Measurements from ENCODE around the gene PRXL2A. TPM values are rescaled to one million over a fixed set of nuclear protein-coding genes. Genes with fewer than 3 reads are reported as not detected.

The PRXL2A gene
- total RNA-seq, 6 experiments from 2014 or later = 0.15 to 0.52 (median 0.28) TPM; not detected in 3

DNA sequence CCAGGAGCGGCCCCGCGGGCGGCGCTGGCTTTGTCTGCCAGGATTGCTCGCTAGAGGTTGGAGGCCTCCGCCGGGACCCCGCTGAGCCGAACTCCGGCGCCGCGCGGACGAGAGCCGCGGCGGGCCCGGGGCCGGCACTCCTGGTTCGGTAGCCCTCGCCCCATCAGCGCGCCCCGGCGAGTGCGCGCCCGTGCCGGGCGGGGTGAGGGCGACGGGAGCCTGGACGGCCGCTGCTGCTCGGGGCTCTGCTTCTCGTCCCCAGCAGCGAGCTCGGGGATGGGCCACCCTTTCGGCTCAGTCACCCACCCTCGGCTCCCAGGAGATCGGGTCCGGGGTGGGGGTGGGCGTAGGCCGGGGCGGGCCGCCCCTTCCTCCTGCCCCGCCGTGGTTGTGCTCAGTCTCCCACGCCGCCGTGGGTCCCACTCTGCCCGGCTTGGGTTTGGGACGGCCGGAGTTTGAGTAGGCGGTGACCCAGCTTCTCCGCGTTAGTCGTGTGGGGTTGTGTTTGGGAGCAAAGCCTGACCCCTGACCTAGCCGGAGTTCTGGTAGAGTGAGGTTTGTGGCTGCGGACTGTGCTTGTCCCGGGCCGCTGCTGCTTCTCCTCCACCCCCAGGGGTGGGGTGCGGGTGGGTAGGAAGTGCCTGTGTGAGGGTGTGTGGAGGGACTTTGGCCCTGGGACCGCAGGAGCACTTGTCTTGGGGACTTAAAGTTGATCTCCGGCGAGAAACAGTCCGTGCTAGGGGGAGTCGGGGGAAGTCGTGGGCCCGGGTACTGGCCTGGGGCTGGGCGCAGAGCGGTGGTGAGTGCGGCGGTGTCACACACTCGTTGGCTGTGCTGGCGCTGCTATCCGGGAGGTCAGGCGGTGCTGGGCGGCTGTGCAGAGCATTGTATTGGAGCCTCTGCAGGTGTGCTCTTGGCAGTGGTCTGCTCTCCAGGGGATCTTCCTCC, 46.4 kb downstream of the PRXL2A start:
- TF ChIP-seq, protein P1, sequence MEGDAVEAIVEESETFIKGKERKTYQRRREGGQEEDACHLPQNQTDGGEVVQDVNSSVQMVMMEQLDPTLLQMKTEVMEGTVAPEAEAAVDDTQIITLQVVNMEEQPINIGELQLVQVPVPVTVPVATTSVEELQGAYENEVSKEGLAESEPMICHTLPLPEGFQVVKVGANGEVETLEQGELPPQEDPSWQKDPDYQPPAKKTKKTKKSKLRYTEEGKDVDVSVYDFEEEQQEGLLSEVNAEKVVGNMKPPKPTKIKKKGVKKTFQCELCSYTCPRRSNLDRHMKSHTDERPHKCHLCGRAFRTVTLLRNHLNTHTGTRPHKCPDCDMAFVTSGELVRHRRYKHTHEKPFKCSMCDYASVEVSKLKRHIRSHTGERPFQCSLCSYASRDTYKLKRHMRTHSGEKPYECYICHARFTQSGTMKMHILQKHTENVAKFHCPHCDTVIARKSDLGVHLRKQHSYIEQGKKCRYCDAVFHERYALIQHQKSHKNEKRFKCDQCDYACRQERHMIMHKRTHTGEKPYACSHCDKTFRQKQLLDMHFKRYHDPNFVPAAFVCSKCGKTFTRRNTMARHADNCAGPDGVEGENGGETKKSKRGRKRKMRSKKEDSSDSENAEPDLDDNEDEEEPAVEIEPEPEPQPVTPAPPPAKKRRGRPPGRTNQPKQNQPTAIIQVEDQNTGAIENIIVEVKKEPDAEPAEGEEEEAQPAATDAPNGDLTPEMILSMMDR (IDR thresholded peaks at IDR 0.05) = no peak
- peaks cover 13% of the 10 kb centered on the region for H3K36me3 Mint-ChIP-seq (ENCODE audit: low read depth)
- H3K27ac Mint-ChIP-seq = peak overlapping the region; percentile 82
- H3K9me3 Mint-ChIP-seq = no peaks in the 10 kb centered on the region
- no peaks in the 10 kb centered on the region for H3K27me3 Mint-ChIP-seq (ENCODE audit: insufficient read depth)
- DNase-seq = no peak
- H3K4me3 Mint-ChIP-seq = peak overlapping the region; percentile 97
- H3K4me1 Mint-ChIP-seq (ENCODE audit: low read depth) = peaks cover 45% of the 10 kb centered on the region

- Mint-ChIP-seq H3K27me3 (ENCODE audit: insufficient read depth) (no peaks in the 10 kb centered on the region), H3K4me1 (ENCODE audit: low read depth) (peaks cover 55% of the 10 kb centered on the region)
Observed at GRCh38 chr10:80455461-80456349, 47.4 kb downstream of the PRXL2A start.

DNA sequence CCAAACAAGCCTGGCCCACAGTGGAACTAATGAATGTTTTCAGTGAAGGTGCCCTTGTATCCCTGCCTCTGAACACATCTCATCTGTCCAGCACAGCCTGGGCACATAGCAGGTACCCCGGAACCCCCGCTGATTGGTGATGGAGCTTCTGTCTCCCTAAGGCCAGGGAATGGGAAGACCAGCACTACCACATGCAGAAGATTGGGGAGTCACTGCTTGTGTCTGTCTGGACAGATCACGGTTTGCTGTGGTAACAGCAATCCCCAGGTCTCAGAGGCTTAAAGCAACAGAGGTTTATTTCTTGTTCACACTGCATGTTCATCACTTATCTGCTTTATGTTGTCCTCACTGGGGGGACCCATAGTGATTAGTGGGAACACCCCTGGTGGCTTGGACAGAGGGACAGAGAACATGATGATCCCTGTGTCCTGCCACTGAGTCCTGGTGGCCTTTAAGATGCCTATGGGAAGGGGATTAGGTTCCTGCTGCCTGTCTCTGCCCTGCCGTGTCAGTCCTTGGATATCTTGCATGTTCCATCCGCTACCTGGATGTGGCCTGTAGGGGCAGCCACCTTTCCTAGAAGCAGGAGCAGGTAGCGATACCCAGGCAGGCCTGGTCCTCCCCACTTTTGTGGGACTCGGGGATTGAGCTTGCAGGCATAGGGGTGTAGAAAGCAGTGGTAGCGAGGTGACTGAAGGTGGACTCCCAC, 49.4 kb downstream of the PRXL2A start:
- Mint-ChIP-seq H3K9me3 (no peaks in the 10 kb centered on the region), H3K4me1 (ENCODE audit: low read depth) (peaks cover 75% of the 10 kb centered on the region), H3K27me3 (ENCODE audit: insufficient read depth) (no peaks in the 10 kb centered on the region), H3K4me3 (peak overlapping the region; percentile 82; the same call in 1 of the 2 replicates), H3K36me3 (ENCODE audit: low read depth) (peaks cover 13% of the 10 kb centered on the region), H3K27ac (peak overlapping the region; percentile 90)
- TF ChIP-seq, protein P1 (IDR thresholded peaks at IDR 0.05) = no peak
- no peak for DNase-seq

More at GRCh38 chr10:80455461-80456349, 47.4 kb downstream of the PRXL2A start:
- H3K36me3 Mint-ChIP-seq (ENCODE audit: low read depth) = peaks cover 13% of the 10 kb centered on the region
- H3K27ac Mint-ChIP-seq = peak overlapping the region; percentile 82
- peak overlapping the region; percentile 97 for H3K4me3 Mint-ChIP-seq
- H3K9me3 Mint-ChIP-seq = no peaks in the 10 kb centered on the region
- TF ChIP-seq, protein P1 (IDR thresholded peaks at IDR 0.05) = no peak
- no peak for DNase-seq

DNA sequence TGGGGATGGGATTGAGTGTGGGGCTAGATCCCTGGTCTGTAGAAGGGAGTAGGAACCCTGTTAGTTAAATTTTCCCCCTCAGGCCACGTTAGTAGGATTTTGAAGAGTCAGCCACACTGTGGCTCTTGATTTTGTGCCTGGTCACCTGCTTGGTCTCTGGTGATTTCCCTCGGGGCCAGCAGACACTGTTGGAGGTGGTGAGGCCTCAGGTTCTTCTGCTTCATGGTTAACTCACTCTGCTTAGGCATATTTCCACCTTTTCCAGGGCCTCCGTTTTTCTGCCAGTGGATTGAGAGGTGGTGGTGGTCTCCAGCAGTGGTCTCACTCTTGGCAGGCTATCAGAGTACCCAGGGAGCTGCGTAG, 49.9 kb downstream of the PRXL2A start:
- no peak for DNase-seq
- Mint-ChIP-seq H3K36me3 (ENCODE audit: low read depth) (peaks cover 13% of the 10 kb centered on the region), H3K27me3 (ENCODE audit: insufficient read depth) (no peaks in the 10 kb centered on the region), H3K27ac (peak overlapping the region; percentile 90), H3K4me1 (ENCODE audit: low read depth) (peaks cover 78% of the 10 kb centered on the region), H3K4me3 (peak overlapping the region; percentile 82), H3K9me3 (no peaks in the 10 kb centered on the region)
- TF ChIP-seq, protein P1 (IDR thresholded peaks at IDR 0.05) = no peak

DNA sequence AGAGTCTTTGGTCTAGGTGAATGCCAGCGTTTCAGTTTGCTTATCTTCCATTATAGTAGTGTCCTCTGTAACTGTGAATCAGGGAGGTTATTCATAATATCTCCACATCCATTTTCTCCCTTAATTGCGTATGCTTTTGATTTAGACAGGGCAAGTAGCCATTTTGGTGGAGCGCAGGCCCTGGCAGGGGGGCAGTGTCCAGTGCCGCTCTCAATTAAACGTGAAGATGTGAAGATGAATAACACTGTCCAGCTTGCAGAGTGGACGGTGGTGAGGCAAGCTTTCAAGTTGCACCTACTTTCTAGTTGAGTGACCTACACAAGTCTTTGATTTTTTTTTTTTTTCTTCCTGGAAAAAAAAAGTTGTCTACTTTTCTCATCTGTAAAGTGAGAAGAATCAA, 50.3 kb downstream of the PRXL2A start:
- H3K27ac Mint-ChIP-seq = peak overlapping the region; percentile 90
- DNase-seq = no peak
- peaks cover 78% of the 10 kb centered on the region for H3K4me1 Mint-ChIP-seq (ENCODE audit: low read depth)
- peak overlapping the region; percentile 82 for H3K4me3 Mint-ChIP-seq
- TF ChIP-seq, protein P1 (IDR thresholded peaks at IDR 0.05) = no peak
- peaks cover 13% of the 10 kb centered on the region for H3K36me3 Mint-ChIP-seq (ENCODE audit: low read depth)
- peaks cover 2% of the 10 kb centered on the region; the same call in 1 of the 2 replicates for H3K27me3 Mint-ChIP-seq (ENCODE audit: insufficient read depth)
- no peaks in the 10 kb centered on the region for H3K9me3 Mint-ChIP-seq

All from HFFc6 (cell line).